ENCODE data around the gene CHCHD4.

CHCHD4 gene

DNA sequence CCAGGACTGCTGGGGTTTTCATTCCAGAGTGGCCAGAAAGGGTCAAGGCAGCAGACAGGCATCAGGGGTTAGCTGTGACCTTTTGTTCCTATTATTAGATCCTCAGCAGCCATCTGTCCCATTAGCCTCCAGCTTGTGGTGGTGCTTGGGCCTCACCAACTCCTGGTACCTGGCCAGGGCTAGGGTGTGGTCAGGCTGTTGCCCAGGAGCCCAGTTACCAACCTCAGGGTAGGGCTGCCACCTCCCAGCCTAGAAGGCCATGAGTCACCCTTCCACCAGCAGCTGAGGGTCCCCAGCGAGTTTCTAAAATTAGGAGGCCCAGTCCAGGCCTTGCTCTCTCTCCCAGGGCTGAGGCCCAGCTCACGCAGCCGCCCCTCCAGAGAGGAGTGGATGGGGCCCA, 12.3 kb upstream of the CHCHD4 start:
- no peak overlapping the region for H3K4me3 Mint-ChIP-seq

DNA sequence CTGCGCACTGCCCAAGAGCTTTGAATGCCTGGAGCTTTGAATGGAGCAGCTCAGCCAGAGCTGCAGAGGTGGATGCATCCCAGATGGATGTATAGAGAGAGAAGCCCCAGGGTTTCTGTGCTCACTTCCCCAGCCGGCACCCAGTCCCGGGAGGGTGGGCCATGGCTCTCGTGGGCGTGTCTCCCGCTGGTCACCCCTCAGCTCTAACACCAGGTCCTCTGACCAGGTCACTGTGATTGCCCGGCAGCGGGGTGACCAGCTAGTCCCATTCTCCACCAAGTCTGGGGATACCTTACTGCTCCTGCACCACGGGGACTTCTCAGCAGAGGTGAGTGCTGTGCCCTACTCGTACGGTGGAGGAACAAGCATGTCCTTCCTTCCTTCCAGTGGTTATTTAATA, 10.9 kb upstream of the CHCHD4 start:
- Mint-ChIP-seq H3K9me3 (no peaks in the 10 kb centered on the region), H3K27me3 (ENCODE audit: low read depth, poor library complexity) (peaks cover 3% of the 10 kb centered on the region), H3K27ac (no peak overlapping the region), H3K4me3 (no peak overlapping the region), H3K4me1 (no peaks in the 10 kb centered on the region), H3K36me3 (ENCODE audit: low read depth) (peaks cover 31% of the 10 kb centered on the region)
- TF ChIP-seq, protein P1, sequence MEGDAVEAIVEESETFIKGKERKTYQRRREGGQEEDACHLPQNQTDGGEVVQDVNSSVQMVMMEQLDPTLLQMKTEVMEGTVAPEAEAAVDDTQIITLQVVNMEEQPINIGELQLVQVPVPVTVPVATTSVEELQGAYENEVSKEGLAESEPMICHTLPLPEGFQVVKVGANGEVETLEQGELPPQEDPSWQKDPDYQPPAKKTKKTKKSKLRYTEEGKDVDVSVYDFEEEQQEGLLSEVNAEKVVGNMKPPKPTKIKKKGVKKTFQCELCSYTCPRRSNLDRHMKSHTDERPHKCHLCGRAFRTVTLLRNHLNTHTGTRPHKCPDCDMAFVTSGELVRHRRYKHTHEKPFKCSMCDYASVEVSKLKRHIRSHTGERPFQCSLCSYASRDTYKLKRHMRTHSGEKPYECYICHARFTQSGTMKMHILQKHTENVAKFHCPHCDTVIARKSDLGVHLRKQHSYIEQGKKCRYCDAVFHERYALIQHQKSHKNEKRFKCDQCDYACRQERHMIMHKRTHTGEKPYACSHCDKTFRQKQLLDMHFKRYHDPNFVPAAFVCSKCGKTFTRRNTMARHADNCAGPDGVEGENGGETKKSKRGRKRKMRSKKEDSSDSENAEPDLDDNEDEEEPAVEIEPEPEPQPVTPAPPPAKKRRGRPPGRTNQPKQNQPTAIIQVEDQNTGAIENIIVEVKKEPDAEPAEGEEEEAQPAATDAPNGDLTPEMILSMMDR (IDR thresholded peaks at IDR 0.05) = no peak
- no peak for DNase-seq

More for the DNA sequence above, 12.3 kb upstream of the CHCHD4 start:
- H3K36me3 Mint-ChIP-seq (ENCODE audit: low read depth) = peaks cover 23% of the 10 kb centered on the region
- no peak for DNase-seq
- peaks cover 3% of the 10 kb centered on the region for H3K27me3 Mint-ChIP-seq (ENCODE audit: low read depth, poor library complexity)
- no peak overlapping the region for H3K27ac Mint-ChIP-seq
- H3K9me3 Mint-ChIP-seq = no peaks in the 10 kb centered on the region
- H3K4me1 Mint-ChIP-seq = no peaks in the 10 kb centered on the region
- TF ChIP-seq, protein P1 (IDR thresholded peaks at IDR 0.05) = no peak

DNA sequence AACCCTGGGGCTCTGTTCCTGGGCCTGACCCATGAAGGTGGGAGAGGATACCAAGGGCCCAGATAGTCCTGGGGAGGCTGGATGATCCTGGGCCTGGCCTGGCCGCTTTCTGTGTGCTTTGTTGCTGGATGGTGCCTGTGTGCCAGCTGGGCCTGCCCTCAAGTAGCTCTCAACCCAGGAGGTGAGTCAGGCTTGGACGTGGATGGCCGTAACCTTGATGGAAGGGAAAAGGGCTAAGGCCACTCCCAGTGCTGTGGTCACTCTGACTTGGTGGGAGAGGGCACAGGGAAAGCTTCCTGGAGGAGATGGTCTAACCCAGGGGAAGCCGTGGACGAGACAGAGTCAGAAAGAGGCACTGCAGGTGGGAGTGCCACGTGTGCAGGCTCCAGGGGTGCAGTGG, 9.6 kb upstream of the CHCHD4 start:
- H3K27ac Mint-ChIP-seq = peak overlapping the region; percentile 39
- H3K4me3 Mint-ChIP-seq = no peak overlapping the region
- no peaks in the 10 kb centered on the region for H3K9me3 Mint-ChIP-seq
- DNase-seq = no peak
- H3K36me3 Mint-ChIP-seq (ENCODE audit: low read depth) = peaks cover 41% of the 10 kb centered on the region
- H3K27me3 Mint-ChIP-seq (ENCODE audit: low read depth, poor library complexity) = peaks cover 3% of the 10 kb centered on the region
- no peaks in the 10 kb centered on the region for H3K4me1 Mint-ChIP-seq
- TF ChIP-seq, protein P1 (IDR thresholded peaks at IDR 0.05) = no peak

DNA sequence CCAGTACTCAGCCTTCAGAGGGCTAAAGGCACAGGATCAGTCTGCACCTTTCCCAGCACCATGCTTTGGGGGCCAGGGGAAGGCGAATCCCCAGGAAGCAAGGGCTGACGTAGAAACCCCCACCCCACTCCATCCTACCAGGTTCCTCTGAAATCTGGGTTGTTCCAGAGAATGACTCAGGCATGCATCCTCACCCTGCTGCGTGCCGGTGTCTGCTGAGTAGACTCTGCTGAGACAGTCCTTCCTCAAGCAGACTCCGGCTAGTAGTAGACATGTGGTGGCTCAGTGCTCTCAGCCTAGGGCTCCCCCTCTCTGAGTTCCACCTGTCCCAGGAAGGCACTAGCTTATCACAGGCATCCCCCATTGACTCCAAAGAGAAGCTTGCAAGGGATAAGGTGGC, 9.2 kb upstream of the CHCHD4 start:
- TF ChIP-seq, protein P1 (IDR thresholded peaks at IDR 0.05) = no peak
- Mint-ChIP-seq H3K4me3 (no peak overlapping the region), H3K27me3 (ENCODE audit: low read depth, poor library complexity) (peaks cover 3% of the 10 kb centered on the region), H3K4me1 (no peaks in the 10 kb centered on the region), H3K36me3 (ENCODE audit: low read depth) (peaks cover 45% of the 10 kb centered on the region), H3K27ac (no peak overlapping the region), H3K9me3 (no peaks in the 10 kb centered on the region)
- DNase-seq = no peak

DNA sequence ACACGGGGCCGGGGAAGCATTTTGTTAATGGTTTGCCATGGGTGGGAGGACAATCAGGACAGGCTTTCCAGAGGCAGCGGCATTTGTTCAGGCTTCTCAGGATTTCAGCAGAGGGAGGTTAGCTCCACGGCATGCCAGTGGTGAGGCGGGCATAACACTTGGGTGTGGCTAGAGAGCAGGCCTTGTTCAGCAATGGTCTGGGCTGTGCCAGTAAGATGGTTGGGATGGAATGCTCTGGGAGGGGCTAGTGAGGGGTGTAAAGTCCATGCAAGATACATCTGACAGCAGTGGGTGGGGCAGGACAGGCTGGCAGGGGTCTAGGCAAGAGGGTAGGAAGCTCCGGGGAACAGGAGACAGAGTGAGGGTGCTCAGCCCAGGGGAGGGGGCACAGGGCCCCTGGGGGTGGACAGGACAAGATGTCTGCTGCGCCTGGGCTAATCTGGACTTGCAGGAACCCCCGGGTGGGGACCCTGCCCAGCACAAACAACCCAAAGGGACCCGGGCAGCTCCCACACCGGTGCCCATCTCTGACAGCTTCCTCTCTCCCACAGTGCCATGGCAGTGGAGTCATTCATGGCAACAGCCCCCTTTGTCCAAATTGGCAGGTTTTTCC, 8.6 kb upstream of the CHCHD4 start:
- peaks cover 51% of the 10 kb centered on the region for H3K36me3 Mint-ChIP-seq (ENCODE audit: low read depth)
- no peak overlapping the region for H3K27ac Mint-ChIP-seq
- no peaks in the 10 kb centered on the region for H3K4me1 Mint-ChIP-seq
- TF ChIP-seq, protein P1 (IDR thresholded peaks at IDR 0.05) = no peak
- DNase-seq = no peak
- H3K9me3 Mint-ChIP-seq = no peaks in the 10 kb centered on the region
- H3K27me3 Mint-ChIP-seq (ENCODE audit: low read depth, poor library complexity) = peaks cover 3% of the 10 kb centered on the region
- H3K4me3 Mint-ChIP-seq = no peak overlapping the region

DNA sequence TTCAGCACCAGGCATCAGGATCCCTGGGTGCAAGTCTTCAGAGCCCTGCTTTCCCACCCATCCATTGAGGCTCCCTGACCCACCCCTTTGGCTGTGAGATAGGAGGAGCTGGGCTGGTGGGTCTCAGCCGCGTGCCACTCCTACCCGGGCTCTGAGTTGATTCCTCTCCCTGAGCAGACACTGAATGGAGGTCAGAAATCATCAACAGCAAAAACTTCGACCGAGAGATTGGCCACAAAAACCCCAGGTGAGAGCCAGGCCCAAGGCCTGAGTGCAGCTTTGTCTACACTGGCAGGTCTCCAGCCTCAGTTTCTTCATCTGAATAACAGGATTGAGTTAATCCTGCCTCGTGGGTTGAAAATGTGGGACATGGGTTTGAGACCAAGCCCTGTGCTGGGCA, 8.0 kb upstream of the CHCHD4 start:
- H3K36me3 Mint-ChIP-seq (ENCODE audit: low read depth) = peaks cover 57% of the 10 kb centered on the region
- no peaks in the 10 kb centered on the region for H3K9me3 Mint-ChIP-seq
- DNase-seq = no peak
- H3K4me1 Mint-ChIP-seq = no peaks in the 10 kb centered on the region
- H3K27me3 Mint-ChIP-seq (ENCODE audit: low read depth, poor library complexity) = peaks cover 3% of the 10 kb centered on the region
- no peak overlapping the region for H3K27ac Mint-ChIP-seq
- TF ChIP-seq, protein P1 (IDR thresholded peaks at IDR 0.05) = no peak
- no peak overlapping the region for H3K4me3 Mint-ChIP-seq
